Fibroblast of pulmonary artery (primary cell): Measurements from ENCODE around the gene REPS2.

Experiments used
- DNase-seq: peaks from one replicate; pipeline ENCODE4 v3.0.0-alpha.2; 2010; ENCODE audit warnings: low read depth
- H3K4me3 ChIP-seq: replicated peaks from 2 replicates; pipeline ENCODE4 v1.5.1; 2011; ENCODE audit warnings: low read depth, mild to moderate bottlenecking, control low read depth, low read length, moderate library complexity
- TF ChIP-seq, protein P1 (sequence below): IDR thresholded peaks from 2 replicates; pipeline ENCODE4 v1.5.1; 2011; ENCODE audit warnings: mild to moderate bottlenecking, control low read depth, low read length, inconsistent platforms; ENCODE audit errors: missing control alignments

REPS2 gene

DNA sequence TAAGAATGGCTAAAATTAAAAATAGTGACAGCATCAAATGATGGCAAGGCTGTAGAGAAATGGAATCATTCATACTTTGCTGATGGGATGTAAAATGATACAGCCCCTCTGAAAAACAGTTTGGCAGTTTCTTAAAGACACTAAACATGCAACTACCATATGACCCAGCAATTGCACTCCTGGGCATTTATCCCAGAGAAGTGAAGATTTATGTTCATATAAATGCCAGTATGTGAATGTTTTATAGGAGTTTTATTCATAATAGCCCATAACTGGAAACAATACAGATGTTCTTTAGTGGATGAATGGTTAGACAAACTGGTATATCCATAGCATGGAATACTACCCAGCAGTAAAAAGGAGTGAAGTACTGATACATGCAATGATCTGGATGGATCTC is 43.3 kb downstream of the REPS2 start:
- no peak overlapping the region for H3K4me3 ChIP-seq
- TF ChIP-seq, protein P1, sequence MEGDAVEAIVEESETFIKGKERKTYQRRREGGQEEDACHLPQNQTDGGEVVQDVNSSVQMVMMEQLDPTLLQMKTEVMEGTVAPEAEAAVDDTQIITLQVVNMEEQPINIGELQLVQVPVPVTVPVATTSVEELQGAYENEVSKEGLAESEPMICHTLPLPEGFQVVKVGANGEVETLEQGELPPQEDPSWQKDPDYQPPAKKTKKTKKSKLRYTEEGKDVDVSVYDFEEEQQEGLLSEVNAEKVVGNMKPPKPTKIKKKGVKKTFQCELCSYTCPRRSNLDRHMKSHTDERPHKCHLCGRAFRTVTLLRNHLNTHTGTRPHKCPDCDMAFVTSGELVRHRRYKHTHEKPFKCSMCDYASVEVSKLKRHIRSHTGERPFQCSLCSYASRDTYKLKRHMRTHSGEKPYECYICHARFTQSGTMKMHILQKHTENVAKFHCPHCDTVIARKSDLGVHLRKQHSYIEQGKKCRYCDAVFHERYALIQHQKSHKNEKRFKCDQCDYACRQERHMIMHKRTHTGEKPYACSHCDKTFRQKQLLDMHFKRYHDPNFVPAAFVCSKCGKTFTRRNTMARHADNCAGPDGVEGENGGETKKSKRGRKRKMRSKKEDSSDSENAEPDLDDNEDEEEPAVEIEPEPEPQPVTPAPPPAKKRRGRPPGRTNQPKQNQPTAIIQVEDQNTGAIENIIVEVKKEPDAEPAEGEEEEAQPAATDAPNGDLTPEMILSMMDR = no peak
- no peak for DNase-seq

DNA sequence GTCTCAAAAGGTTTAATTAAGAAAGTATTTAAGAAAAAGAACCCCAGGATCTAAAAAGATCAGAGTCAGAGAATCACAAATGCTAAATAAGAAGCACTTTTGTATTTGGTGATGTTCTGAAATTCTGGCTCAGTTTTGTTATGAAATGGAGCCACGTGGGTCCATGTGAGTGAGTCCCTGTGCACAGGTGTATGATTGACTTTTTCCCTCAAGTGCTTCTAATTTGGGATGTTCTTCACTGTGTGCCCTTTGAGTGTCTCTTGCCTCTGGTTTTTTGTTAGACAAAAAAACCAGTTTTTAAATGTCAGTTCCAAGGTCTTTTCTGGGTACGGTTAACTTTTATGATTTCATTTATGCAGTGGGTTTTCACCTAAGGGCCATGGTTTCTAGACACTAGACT is 44.4 kb downstream of the REPS2 start:
- TF ChIP-seq, protein P1 = no peak
- DNase-seq = no peak
- H3K4me3 ChIP-seq = no peak overlapping the region

DNA sequence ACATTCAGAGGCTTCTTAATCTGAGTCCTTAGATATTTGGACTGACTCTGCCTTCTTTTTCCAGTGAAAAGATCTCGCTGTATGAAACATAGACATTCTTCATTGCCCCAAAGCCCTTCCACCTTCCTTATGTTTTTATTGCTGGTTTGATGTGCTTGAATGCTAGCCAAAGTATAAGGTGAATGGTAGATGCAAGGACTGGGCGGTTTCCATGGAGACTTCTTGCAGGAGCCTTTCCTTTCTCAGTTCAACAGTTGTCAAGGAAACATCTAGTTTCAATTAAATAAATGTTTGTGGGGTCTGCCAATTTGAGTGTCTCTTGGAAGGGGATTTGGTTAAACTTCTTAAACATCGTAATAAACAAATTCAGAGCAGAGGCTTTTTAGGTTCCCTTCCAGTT is 46.0 kb downstream of the REPS2 start:
- H3K4me3 ChIP-seq = no peak overlapping the region
- TF ChIP-seq, protein P1 = no peak
- no peak for DNase-seq

DNA sequence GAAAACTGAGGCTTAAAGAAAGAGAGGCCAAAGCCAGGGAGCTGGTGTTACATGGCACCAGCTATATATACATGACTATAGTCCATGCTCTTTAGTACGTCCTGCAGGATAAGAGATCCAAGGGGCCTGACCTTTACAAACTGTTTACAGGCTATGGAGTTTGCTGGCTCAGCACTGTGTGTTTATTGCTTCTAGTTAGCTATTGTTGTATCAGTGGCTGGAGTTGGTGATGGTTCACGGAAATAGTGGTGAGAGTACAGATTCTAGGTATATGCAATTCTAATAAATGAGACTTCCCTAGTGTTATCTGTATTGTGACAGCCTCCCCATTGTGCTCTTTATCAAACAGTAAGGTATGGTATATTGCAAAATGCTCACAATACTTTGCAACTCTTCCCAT is 46.5 kb downstream of the REPS2 start:
- no peak for DNase-seq
- TF ChIP-seq, protein P1 = no peak
- no peak overlapping the region for H3K4me3 ChIP-seq

DNA sequence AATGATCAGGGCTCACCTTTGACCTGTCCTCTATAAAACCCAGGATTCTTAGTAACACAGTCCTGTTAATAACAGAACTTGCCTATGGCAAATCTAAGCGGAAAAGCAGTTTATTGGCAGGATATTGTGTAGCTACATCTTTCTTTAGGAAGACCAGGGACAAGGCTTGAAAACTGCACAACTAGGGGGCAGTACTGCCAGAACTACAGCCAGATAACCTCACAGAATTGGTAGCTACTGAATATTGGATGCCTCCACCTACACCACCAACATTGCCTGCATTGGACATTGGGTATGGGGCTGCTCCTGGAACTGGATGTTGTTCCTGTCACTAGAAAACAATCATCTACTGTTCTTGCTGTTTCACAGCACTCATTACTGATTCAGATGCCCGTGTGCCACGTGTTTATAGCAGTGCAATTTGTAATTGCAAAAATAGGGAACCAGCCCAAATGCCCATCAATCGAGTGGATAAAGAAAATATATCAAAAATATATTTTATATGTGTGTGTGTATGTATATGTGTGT is 47.4 kb downstream of the REPS2 start:
- no peak overlapping the region for H3K4me3 ChIP-seq
- TF ChIP-seq, protein P1 = no peak
- no peak for DNase-seq

DNA sequence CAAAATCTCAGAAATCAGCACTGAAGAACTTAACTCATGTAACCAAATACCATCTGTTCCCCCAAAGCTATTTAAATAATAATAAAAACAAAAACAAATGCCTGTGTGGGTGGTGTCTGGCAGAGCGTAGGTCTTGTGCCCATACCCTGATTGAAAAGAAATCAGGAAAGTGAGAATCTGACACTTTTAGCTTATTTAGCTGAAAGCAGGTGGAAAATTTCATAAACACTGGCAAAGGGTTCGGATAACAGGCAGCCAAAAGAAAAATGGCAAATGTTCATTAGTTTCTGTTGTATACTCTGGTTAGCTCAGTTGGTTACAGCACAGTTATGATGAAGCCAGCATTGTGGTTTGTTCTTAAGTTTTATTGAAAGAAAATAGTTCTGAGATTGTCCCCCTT is 48.3 kb downstream of the REPS2 start:
- DNase-seq = no peak
- TF ChIP-seq, protein P1 = no peak
- no peak overlapping the region for H3K4me3 ChIP-seq

DNA sequence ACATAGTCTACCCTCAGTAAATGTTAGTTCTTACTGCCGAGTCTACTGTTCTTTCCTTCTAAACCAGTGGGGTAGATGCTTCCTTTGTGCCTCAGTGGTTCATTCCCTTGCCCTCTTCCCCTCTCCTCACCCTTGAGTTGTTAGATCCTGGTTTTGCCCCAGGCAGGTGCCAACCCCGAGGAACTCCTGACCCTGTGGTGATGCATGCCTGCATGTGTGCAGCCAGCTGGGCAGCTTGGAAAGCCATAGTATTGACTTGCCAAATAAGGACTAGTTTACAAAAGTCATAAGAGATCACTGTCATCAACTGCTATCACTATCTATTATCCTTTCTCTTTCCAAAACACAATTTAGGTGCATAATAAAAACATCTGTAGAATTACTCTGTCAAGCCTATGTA is 50.9 kb downstream of the REPS2 start:
- TF ChIP-seq, protein P1 = no peak
- no peak for DNase-seq
- H3K4me3 ChIP-seq = no peak overlapping the region
